Neural progenitor cell (in vitro differentiated cells): ENCODE results near the gene ALK.

Experiments used
- EZH2 ChIP-seq: fragments of 200-600 bp; sonication (generic); IDR thresholded peaks from 2 replicates; pipeline ENCODE4 v1.6.1; 2017; ENCODE audit warnings: antibody characterized with exemption, mild to moderate bottlenecking, moderate library complexity
- EZH2phosphoT487 ChIP-seq: fragments of 200-600 bp; sonication (generic); IDR thresholded peaks from 2 replicates; pipeline ENCODE4 v1.6.1; 2017; ENCODE audit warnings: antibody characterized with exemption
- TF ChIP-seq, protein P1 (sequence below): fragments of 200-600 bp; sonication (generic); IDR thresholded peaks from 2 replicates; pipeline ENCODE4 v1.5.1; 2017; ENCODE audit warnings: antibody characterized with exemption, mild to moderate bottlenecking

GRCh38 chr2:29459445-29460179 lies 461.8 kb downstream of the ALK start:
- TF ChIP-seq, protein P1, sequence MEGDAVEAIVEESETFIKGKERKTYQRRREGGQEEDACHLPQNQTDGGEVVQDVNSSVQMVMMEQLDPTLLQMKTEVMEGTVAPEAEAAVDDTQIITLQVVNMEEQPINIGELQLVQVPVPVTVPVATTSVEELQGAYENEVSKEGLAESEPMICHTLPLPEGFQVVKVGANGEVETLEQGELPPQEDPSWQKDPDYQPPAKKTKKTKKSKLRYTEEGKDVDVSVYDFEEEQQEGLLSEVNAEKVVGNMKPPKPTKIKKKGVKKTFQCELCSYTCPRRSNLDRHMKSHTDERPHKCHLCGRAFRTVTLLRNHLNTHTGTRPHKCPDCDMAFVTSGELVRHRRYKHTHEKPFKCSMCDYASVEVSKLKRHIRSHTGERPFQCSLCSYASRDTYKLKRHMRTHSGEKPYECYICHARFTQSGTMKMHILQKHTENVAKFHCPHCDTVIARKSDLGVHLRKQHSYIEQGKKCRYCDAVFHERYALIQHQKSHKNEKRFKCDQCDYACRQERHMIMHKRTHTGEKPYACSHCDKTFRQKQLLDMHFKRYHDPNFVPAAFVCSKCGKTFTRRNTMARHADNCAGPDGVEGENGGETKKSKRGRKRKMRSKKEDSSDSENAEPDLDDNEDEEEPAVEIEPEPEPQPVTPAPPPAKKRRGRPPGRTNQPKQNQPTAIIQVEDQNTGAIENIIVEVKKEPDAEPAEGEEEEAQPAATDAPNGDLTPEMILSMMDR = no peak
- TF ChIP-seq EZH2 = no peak
- no peak for TF ChIP-seq EZH2phosphoT487
